Activated CD4-positive, alpha-beta T cell treated with anti-CD3 and anti-CD28 coated beads, Interleukin-10, Interleukin-2, amounts not matched to agents 100 ng/mL and 50 ng/mL, durations not matched to agents 16 hours and 8 hours (primary cell): Measurements from ENCODE around the gene ARHGEF28.

ENCODE experiments used
- DNase-seq: peaks from one replicate; pipeline ENCODE4 v3.0.0-alpha.2; 2020

Gene ARHGEF28

GRCh38 chr5:73625944-73626811 lies at the start of gene ARHGEF28:
Gene ARHGEF28, plus strand, starts transcription at chr5:73626196. Its CDS starts 58,656 bp downstream, at chr5:73684852.
- DNase-seq, result peak; percentile 34

- DNase-seq, result no peak
Measured at GRCh38 chr5:73582285-73583145, 43.5 kb upstream of the ARHGEF28 start.

- DNase-seq, result no peak
Measured at GRCh38 chr5:73587923-73588322, 38.1 kb upstream of the ARHGEF28 start.

GRCh38 chr5:73591102-73591695 lies 34.8 kb upstream of the ARHGEF28 start:
- DNase-seq, result peak; percentile 71

GRCh38 chr5:73591698-73592501 lies 34.1 kb upstream of the ARHGEF28 start:
- no peak for DNase-seq

- no peak for DNase-seq
Measured at GRCh38 chr5:73592551-73592950, 33.4 kb upstream of the ARHGEF28 start.

GRCh38 chr5:73596705-73597328 lies 29.2 kb upstream of the ARHGEF28 start:
- peak; percentile 42 for DNase-seq

- DNase-seq, result no peak
Measured at GRCh38 chr5:73599380-73599779, 26.6 kb upstream of the ARHGEF28 start.

- no peak for DNase-seq
Measured at GRCh38 chr5:73603998-73604397, 22.0 kb upstream of the ARHGEF28 start.

- no peak for DNase-seq
Measured at GRCh38 chr5:73605223-73606087, 20.5 kb upstream of the ARHGEF28 start.

GRCh38 chr5:73606206-73606753 lies 19.7 kb upstream of the ARHGEF28 start:
- no peak for DNase-seq

- no peak for DNase-seq
Measured at GRCh38 chr5:73607228-73607627, 18.8 kb upstream of the ARHGEF28 start.

GRCh38 chr5:73612799-73613198 lies 13.2 kb upstream of the ARHGEF28 start:
- DNase-seq, result no peak

- no peak for DNase-seq
Measured at GRCh38 chr5:73615085-73615484, 10.9 kb upstream of the ARHGEF28 start.

- DNase-seq, result no peak
Measured at GRCh38 chr5:73615947-73616346, 10.0 kb upstream of the ARHGEF28 start.

GRCh38 chr5:73617510-73618279 lies 8.3 kb upstream of the ARHGEF28 start:
- DNase-seq, result no peak

- DNase-seq, result no peak
Measured at GRCh38 chr5:73619606-73620333, 6.2 kb upstream of the ARHGEF28 start.

- no peak for DNase-seq
Measured at GRCh38 chr5:73620334-73620687, 5.7 kb upstream of the ARHGEF28 start.

- DNase-seq, result no peak
Measured at GRCh38 chr5:73623060-73623459, 2.9 kb upstream of the ARHGEF28 start.
